ENCODE results near the gene RABL2B. TPM values are rescaled to one million over a fixed set of nuclear protein-coding genes. Genes with fewer than 3 reads are reported as not detected.

RABL2B gene
- total RNA-seq, 1 donor from 2014 or later: 13.9 TPM

- no peak overlapping the region for H3K4me3 ChIP-seq
- Mint-ChIP-seq H3K9me3 (no peaks in the 10 kb centered on the region), H3K27ac (peak overlapping the region; percentile 61), H3K36me3 (peaks cover 5% of the 10 kb centered on the region), H3K27me3 (ENCODE audit: insufficient read depth, low read depth) (peaks cover 15% of the 10 kb centered on the region), H3K4me3 (peak overlapping the region; percentile 34), H3K4me1 (peaks cover 13% of the 10 kb centered on the region)
- no peaks in the 10 kb centered on the region for H3K79me2 ChIP-seq (ENCODE audit: low read depth)
- peaks cover 4% of the 10 kb centered on the region for H3F3A ChIP-seq (ENCODE audit: low read depth)
- H3K9me3 ChIP-seq (ENCODE audit: low read depth): no peaks in the 10 kb centered on the region
- H3K27me3 ChIP-seq: peaks cover 96% of the 10 kb centered on the region
- no peaks in the 10 kb centered on the region for H4K20me1 ChIP-seq (ENCODE audit: low read depth)
- H3K36me3 ChIP-seq: no peaks in the 10 kb centered on the region
- H3K4me2 ChIP-seq: peak overlapping the region; percentile 29
- H3K9ac ChIP-seq: no peak overlapping the region
- H2AFZ ChIP-seq (replicated peaks): no peak overlapping the region
- peak; percentile 17 for DNase-seq (ENCODE audit: low spot score)
- H3K27ac ChIP-seq: no peak overlapping the region
- TF ChIP-seq, protein P1, sequence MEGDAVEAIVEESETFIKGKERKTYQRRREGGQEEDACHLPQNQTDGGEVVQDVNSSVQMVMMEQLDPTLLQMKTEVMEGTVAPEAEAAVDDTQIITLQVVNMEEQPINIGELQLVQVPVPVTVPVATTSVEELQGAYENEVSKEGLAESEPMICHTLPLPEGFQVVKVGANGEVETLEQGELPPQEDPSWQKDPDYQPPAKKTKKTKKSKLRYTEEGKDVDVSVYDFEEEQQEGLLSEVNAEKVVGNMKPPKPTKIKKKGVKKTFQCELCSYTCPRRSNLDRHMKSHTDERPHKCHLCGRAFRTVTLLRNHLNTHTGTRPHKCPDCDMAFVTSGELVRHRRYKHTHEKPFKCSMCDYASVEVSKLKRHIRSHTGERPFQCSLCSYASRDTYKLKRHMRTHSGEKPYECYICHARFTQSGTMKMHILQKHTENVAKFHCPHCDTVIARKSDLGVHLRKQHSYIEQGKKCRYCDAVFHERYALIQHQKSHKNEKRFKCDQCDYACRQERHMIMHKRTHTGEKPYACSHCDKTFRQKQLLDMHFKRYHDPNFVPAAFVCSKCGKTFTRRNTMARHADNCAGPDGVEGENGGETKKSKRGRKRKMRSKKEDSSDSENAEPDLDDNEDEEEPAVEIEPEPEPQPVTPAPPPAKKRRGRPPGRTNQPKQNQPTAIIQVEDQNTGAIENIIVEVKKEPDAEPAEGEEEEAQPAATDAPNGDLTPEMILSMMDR (IDR thresholded peaks at IDR 0.05): no peak
- TF ChIP-seq EZH2 (IDR thresholded peaks at IDR 0.05): no peak
- TF ChIP-seq EZH2phosphoT487 (IDR thresholded peaks at IDR 0.05): no peak
- peaks cover 6% of the 10 kb centered on the region for H3K4me1 ChIP-seq
Measured at GRCh38 chr22:50733521-50734342, 49.7 kb downstream of the RABL2B start.

DNA sequence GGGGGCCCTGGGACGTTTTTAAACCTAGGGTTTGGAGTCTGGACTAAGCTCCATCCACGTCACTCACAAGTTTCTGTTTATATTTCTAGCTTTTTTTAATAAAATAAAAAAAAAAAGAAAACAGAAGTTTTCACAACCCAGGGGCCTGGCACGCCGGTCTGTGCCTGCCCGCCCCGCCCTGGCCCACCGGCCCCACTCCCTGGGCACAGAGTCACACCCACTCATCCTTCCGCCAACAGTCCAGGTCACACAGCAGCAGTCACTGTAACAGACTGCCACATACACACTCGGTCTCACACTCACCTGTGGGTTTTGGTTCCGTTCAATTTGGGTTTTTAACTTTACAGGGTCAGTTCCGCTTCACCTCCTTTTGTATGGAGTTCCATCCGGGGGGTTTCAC lies 50.8 kb downstream of the RABL2B start:
- Histone ChIP-seq H3K4me2 (no peak overlapping the region), H3K27me3 (peaks cover 86% of the 10 kb centered on the region), H3K36me3 (no peaks in the 10 kb centered on the region), H3K4me3 (no peak overlapping the region), H2AFZ (replicated peaks) (no peak overlapping the region), H3K9ac (no peak overlapping the region), H3K79me2 (ENCODE audit: low read depth) (no peaks in the 10 kb centered on the region), H3K9me3 (ENCODE audit: low read depth) (no peaks in the 10 kb centered on the region), H3F3A (ENCODE audit: low read depth) (peaks cover 4% of the 10 kb centered on the region), H4K20me1 (ENCODE audit: low read depth) (no peaks in the 10 kb centered on the region), H3K4me1 (peaks cover 6% of the 10 kb centered on the region), H3K27ac (no peak overlapping the region)
- no peaks in the 10 kb centered on the region for H3K9me3 Mint-ChIP-seq
- peaks cover 13% of the 10 kb centered on the region for H3K4me1 Mint-ChIP-seq
- TF ChIP-seq, protein P1 (IDR thresholded peaks at IDR 0.05): no peak
- no peak for TF ChIP-seq EZH2 (IDR thresholded peaks at IDR 0.05)
- peaks cover 5% of the 10 kb centered on the region for H3K36me3 Mint-ChIP-seq
- no peak for DNase-seq (ENCODE audit: low spot score)
- H3K27ac Mint-ChIP-seq: no peak overlapping the region
- peaks cover 15% of the 10 kb centered on the region for H3K27me3 Mint-ChIP-seq (ENCODE audit: insufficient read depth, low read depth)
- H3K4me3 Mint-ChIP-seq: no peak overlapping the region

GRCh38 chr22:50731811-50732624 lies 51.4 kb downstream of the RABL2B start:
- Mint-ChIP-seq H3K4me1 (peaks cover 13% of the 10 kb centered on the region), H3K27me3 (ENCODE audit: insufficient read depth, low read depth) (peaks cover 18% of the 10 kb centered on the region), H3K27ac (peak overlapping the region; percentile 90), H3K4me3 (no peak overlapping the region), H3K36me3 (peaks cover 5% of the 10 kb centered on the region), H3K9me3 (no peaks in the 10 kb centered on the region)
- TF ChIP-seq EZH2phosphoT487 (IDR thresholded peaks at IDR 0.05): no peak
- TF ChIP-seq EZH2 (IDR thresholded peaks at IDR 0.05): no peak
- TF ChIP-seq, protein P1 (IDR thresholded peaks at IDR 0.05): peak; percentile 70
- Histone ChIP-seq H3K4me1 (peaks cover 6% of the 10 kb centered on the region), H3K79me2 (ENCODE audit: low read depth) (no peaks in the 10 kb centered on the region), H3K4me3 (no peak overlapping the region), H2AFZ (replicated peaks) (no peak overlapping the region), H3K9me3 (ENCODE audit: low read depth) (no peaks in the 10 kb centered on the region), H3K9ac (no peak overlapping the region), H3K4me2 (no peak overlapping the region), H3K36me3 (no peaks in the 10 kb centered on the region), H4K20me1 (ENCODE audit: low read depth) (no peaks in the 10 kb centered on the region), H3F3A (ENCODE audit: low read depth) (peaks cover 4% of the 10 kb centered on the region), H3K27ac (no peak overlapping the region), H3K27me3 (peaks cover 80% of the 10 kb centered on the region)
- peak; percentile 43 for DNase-seq (ENCODE audit: low spot score)

Measured in neural progenitor cell (in vitro differentiated cells).